Measurements from ENCODE around the gene LRRC71.

GRCh38 chr1:156886583-156887281 is 33.7 kb upstream of the LRRC71 start:
- TF ChIP-seq CTCF (IDR thresholded peaks at IDR 0.05), result no peak
- TF ChIP-seq POLR2A (IDR thresholded peaks at IDR 0.05), result no peak

Measured in body of pancreas (tissue), 4 donors.